Raji (cell line): Measurements from ENCODE around the gene CNDP2.

Source experiments
- POLR2A ChIP-seq: IDR thresholded peaks from 2 replicates; pipeline ENCODE4 v1.6.1; 2011; ENCODE audit warnings: low read depth, low read length, control low read depth; ENCODE audit not compliant: insufficient read depth

Gene CNDP2

GRCh38 chr18:74495581-74496507 is at the start of gene CNDP2:
Gene CNDP2 (plus strand): TSS chr18:74496363. CDS start chr18:74499974, 3,611 bp downstream.
- TF ChIP-seq POLR2A, result peak; percentile 94

- TF ChIP-seq POLR2A, result no peak
Measured at GRCh38 chr18:74446631-74447403, 49.3 kb upstream of the CNDP2 start.

- TF ChIP-seq POLR2A, result no peak
Measured at GRCh38 chr18:74447404-74448152, 48.6 kb upstream of the CNDP2 start.

- TF ChIP-seq POLR2A, result no peak
Measured at GRCh38 chr18:74450626-74451025, 45.5 kb upstream of the CNDP2 start.

- TF ChIP-seq POLR2A, result no peak
Measured at GRCh38 chr18:74451148-74451547, 45.0 kb upstream of the CNDP2 start.

GRCh38 chr18:74453016-74453566 is 43.1 kb upstream of the CNDP2 start:
- no peak for TF ChIP-seq POLR2A

GRCh38 chr18:74453642-74454198 is 42.4 kb upstream of the CNDP2 start:
- no peak for TF ChIP-seq POLR2A

- TF ChIP-seq POLR2A, result no peak
Measured at GRCh38 chr18:74454279-74454751, 41.8 kb upstream of the CNDP2 start.

GRCh38 chr18:74455386-74455785 is 40.8 kb upstream of the CNDP2 start:
- no peak for TF ChIP-seq POLR2A

- TF ChIP-seq POLR2A, result no peak
Measured at GRCh38 chr18:74456017-74456348, 40.2 kb upstream of the CNDP2 start.

- TF ChIP-seq POLR2A, result no peak
Measured at GRCh38 chr18:74456349-74457042, 39.7 kb upstream of the CNDP2 start.

GRCh38 chr18:74457043-74457724 is 39.0 kb upstream of the CNDP2 start, which contains the start of gene DIPK1C:
Gene DIPK1C (minus strand): TSS chr18:74457308. CDS start chr18:74457259, 49 bp downstream.
- TF ChIP-seq POLR2A, result no peak

GRCh38 chr18:74457725-74458421 is 38.3 kb upstream of the CNDP2 start:
- no peak for TF ChIP-seq POLR2A

GRCh38 chr18:74459889-74460288 is 36.3 kb upstream of the CNDP2 start:
- no peak for TF ChIP-seq POLR2A
